ENCODE measurements around the gene SNRNP200.
"Not testable (repeated sequence)": the region's sequence is repeated elsewhere in the genome, so short reads cannot be mapped to it uniquely, and the experiment has no call there.

Gene SNRNP200

DNA sequence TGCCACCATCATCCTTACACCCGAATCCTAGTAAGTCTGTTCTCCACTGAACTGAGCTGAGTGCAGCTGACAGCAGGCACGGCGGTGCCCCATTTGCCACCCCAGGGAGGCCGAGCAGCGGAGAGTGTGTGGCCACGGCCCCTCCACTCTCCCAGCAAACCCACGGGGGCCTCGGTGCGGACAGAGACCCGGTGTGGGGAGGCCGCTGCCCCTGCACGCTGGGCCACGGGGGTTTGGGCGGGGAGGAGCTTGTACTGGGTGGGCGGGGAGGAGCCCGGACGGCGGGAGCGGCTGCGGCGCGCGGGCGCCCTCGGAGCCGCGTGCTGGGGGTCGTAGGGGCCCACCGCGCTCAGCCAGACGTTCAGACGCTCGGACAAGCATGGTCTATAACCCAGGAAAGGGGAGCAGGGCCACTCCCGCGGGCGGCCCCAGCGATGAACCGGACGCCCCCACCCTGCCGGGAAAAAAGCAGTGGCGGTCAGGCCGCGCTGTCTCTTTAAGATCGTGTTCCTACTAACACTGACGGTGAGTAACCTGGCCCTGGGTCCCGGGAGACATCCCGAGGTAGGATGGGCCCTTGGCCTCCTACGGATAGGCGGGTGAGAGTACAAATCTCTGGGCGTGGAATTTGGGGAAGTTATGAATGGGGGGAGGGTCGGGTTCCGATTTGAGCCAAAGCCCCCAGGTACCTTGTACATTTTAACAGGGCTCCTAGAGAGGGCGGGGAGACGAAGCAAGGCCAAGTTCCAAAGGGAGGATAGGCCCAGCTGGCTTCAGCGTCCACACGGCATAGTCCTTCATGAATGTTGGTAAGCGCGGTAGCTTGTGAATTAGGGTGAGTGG is 19.9 kb upstream of the SNRNP200 start, which contains the start of gene ITPRIPL1:
Gene ITPRIPL1 (plus strand): TSS at position 277 of the 843 bp plus-strand sequence. CDS start 523 bp downstream, at position 800.
- DNase-seq (ENCODE audit: low read depth in 2 of 2) = peak in 1 of 2 donors; percentile 48

DNA sequence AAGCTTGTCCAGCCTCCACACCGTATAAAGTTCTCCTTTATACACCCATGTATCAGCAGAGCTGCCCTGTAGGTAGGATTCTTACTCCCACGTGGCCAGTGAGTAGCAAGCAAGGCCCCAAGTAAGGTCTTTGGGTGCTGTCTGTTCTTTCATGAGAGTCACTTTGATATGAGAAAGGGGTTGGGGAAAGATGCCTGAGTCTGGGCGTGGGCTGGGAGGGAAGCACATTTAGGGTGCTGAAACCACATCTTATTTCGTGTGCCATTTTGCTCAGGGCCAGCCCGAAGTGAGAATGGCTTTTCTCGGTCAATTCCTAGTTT is 19.3 kb upstream of the SNRNP200 start:
- DNase-seq (ENCODE audit: low read depth in 2 of 2) = no peak

DNA sequence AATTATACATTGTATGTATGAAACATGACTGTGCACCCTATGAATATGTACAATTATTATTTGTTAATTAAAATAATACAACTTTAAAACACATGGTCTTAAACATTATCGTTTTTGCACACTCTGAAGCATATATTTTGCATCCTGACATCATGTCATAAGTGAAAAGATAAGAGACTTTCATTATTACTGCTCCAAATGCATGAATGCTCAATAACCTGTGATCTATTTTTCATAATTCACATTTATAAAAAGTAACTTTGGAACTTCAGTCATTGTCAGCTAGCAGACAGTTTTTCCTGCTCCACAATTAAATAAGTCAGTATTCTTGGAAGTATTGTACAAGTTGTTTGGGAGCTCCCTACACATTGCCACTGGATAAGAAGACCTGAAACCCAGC is 18.5 kb upstream of the SNRNP200 start:
- DNase-seq (ENCODE audit: low read depth in 2 of 2) = no peak

DNA sequence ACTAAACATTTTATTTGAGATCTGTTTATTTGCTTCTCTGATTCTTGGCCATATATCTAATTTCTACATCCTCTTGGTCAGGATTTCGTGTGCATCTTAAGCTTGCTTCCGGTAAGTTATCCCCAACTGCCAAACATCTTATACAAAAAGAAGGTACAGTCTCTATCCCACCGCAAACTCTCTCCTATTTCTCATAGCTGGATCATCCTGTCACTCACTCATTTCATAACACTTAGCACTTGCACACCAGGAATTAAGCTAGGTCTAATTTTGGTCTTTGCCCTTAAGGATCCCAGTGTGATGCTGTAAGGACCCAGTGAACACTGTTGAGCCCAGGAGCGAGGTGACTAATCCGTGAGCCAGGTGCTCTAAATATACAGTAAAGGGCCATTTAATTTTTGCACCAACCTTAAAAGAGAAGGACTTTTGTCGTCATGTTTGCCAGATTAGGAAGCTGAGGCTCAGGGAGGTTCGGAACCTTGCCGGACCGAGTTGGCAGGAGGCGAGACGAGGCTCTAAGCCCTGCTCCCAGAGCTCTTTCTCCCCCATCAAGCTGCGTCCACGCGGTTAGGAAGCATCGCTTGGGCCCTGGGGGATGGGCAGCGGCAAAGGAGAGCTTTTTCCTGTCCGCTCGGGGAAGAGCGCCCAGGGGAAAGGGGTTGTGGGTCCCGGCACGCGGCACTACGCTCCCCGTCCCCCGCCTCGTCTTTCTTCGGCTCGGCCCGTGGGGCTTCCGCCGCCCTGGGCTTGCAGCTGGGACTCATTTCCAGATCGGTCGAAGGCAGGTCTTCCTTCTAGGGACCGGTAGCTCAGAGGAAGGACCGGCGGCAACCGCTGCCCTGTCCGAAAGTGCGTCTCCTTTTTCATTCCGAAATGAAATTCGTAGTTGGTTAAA is 15.6 kb upstream of the SNRNP200 start:
- DNase-seq (ENCODE audit: low read depth in 2 of 2) = no peak

DNA sequence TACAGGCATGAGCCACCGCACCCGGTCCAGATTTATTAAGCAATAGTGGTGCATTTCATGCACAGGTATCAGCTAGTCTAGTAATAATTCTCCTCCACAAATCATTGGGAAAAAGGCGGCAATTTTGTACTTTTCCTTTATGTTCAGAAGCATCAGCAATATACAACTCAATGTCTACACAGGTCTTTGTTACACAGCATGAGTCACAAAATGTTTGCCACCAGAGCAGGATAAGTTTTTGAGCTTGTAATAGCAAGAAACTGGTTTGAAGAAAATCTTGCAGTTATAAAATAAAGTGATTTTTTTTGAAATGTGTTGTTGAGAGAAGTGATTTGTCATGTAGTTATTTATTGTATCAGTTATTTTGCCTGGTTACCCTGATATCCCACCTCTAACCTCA is 15.0 kb upstream of the SNRNP200 start:
- DNase-seq (ENCODE audit: low read depth in 2 of 2) = no peak

DNA sequence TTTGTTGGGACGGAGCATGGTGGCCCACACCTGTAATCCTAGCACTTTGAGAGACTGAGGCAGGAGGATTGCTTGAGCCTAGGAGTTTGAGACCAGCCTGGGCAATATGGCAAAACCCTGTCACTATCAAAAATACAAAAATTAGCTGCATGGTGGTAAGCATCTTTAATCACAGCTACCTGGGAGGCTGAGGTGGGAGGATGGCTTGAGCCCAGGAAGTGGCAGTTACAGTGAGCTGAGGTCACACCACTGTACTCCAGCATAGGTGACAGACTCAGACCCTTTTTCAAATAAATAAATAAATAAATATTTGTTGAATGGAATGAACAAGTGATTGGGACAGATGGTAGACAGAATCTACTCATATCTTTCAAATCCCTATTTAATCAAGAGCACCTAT is 14.1 kb upstream of the SNRNP200 start:
- DNase-seq (ENCODE audit: low read depth in 2 of 2) = no peak

DNA sequence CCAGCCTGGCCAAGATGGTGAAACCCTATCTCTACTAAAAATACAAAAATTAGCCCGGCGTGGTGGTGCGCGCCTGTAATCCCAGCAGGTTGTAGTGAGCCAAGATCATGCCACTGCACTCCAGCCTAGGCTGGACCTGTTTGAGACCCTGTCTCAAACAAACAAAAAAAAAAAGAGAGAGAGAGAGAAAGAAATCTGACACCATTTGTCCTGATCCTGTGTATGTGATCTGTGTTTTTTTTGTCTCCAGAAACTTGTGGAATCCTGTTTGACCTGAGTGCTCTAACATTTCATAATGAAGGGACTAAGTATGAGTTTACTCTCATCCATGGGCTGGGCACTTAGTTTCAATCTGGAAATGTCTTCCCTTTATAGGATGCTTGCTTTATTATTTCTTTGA is 13.4 kb upstream of the SNRNP200 start:
- DNase-seq (ENCODE audit: low read depth in 2 of 2) = no peak

DNA sequence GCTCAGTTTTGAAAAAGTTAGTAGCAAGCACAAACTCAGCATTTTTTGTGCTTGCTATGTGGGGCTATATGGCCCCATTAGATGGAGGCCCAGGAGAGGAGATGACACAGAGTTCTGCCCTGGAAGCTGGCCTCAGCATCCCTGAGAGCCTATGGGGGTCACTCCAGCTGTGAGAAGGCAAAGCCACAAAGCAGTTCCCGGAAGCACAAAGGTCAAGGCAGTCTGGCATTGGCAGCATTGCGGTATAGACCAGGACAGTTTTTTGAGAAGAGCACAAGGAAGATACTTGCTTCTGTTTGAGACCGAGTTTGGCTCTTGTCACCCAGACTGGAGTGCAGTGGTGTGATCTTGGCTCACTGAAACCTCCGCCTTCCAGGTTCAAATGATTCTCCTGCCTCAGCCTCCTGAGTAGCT is 12.2 kb upstream of the SNRNP200 start:
- DNase-seq (ENCODE audit: low read depth in 2 of 2) = no peak

DNA sequence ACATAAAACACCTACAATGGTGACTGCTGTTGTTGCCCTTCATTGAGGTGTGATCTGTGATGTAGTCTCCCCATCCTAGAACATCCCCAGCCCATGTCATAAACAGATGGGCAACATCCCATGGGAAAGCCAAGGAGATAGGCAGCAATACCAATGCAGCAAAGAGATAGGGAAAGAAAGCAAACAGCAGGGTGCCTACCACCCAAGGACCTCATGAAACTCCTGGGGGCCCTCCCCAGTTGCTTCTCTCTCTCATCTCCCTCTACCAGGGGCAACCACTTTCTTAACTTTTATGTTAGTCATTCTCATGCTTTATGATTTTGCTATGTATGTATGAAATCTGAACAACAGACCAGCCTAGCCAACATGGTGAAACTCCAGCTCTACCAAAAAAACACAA is 11.7 kb upstream of the SNRNP200 start:
- no peak for DNase-seq (ENCODE audit: low read depth in 2 of 2)

DNA sequence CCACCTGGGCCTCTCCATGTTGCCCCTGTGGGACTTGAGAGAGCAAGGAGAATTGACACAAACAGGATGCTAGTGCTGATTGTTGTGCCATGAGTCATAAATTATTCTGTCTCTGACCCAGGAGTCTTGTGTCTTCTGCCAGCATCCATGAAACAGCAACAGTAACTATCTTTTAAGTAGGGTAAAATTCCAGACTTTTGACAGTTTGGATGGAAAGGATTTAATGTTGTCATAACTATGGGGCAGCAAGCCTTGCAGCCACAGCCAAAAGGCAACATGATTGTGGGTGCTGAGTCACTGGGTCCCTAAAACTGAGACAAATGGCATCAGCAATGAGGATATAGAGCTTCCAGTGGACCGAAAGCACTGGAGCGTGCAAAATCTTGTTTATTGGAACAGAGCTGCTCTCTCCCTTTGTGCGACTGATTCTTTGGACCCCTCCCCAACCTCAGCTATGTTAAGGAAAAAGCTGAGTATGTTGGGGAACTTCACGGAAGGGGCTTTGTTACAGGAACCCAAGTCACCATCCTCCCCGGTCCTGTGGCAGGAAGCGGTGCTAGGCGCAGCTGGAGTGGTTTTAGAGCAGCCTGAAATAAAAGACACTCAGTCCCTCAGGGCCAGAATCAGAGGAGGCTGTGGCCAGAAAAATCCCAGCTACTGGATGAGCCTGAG is 10.2 kb upstream of the SNRNP200 start:
- no peak for DNase-seq (ENCODE audit: low read depth in 2 of 2)

DNA sequence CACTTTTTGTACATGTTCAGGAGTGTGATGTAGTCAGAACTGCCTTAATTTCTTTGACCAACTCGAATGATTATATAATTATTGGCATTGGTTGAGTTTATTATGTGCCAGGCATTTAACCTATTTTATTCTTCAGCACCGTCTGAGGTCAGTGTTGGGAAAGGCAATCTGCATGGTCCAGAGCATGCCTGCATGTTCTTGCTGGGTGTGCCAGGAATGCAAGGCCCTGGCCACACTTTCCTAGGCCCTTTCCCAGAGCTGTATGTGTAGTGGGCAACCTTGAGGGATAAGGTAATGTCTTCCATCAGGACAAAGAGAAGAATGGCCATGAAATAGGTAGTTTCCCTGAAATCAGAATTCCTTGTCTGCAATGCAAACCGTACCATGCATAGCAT is 9.7 kb upstream of the SNRNP200 start:
- no peak for DNase-seq (ENCODE audit: low read depth in 2 of 2)

DNA sequence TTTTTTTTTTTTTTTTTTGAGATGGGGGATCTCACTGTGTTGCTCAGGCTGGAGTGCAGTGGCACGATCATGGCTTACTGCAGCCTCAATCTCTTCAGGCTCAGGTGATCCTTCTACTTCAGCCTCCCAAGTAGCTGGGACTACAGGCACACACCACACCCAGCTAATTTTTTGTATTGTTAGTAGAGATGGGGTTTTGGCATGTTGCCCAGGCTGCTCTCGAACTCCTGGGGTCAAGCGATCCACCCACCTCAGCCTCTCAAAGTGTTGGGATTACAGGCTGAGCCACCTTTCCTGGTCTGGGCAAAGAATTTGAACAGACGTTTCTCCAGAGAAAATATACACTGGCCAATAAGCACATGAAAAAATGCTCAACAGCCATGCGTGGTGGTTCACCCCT is 2.9 kb upstream of the SNRNP200 start:
- DNase-seq (ENCODE audit: low read depth in 2 of 2) = no peak

DNA sequence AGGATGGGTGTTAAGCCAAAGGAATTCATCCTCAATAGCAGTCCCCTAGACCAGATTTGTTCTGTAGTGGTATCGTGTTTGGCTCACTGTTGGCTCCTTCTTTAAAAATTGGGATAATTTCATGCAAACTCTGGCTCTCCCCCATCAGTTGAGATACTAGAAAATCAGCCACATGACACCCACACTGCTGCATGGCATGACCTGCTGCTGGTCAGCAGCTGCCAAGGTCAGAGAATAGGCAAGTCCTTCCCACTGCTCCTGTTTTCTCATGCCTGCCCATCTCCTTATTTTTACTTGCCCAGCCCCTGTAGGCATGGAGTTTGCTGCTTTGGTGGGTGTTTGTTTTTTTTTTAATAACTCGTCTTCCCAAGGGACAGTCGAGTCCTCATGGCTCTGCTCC is 1.0 kb upstream of the SNRNP200 start:
- no peak for DNase-seq (ENCODE audit: low read depth in 2 of 2)

DNA sequence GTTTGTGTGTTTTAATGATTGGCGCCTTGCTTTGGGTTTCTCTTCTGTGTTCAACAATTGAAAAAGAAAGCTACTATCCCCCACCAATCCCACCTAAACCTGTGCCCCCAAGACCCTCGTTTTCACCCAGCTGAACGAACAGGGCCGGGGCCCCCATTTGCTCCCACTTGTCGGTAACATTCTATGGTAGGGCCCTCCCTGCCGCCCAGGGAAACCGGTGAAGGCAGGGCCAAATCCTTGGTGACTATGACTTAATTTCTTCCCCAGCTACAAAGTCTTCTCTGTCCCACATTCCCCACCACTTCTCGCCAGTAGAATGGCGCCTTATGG is 598 bp upstream of the SNRNP200 start:
- no peak for DNase-seq (ENCODE audit: low read depth in 2 of 2)

DNA sequence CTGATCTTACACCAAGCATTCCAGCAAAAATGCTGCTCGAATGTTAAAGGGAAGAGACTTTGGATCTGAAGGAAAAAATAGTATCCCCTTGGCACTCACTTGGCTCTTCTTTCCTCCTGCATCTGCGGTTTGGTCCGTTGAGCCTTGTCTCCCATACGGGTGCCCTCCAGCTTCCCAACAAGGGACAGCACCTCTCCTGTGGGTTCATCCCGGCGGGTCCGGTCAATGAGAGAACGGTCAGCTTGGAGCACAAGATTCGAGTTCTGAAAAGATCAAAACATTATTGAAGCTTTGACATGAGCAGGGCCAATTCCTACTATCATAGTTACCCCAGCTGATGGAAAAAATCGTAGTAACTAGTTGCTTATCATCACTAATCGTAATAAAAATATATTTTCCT is 740 bp downstream of the SNRNP200 start:
- no peak for DNase-seq (ENCODE audit: low read depth in 2 of 2)

DNA sequence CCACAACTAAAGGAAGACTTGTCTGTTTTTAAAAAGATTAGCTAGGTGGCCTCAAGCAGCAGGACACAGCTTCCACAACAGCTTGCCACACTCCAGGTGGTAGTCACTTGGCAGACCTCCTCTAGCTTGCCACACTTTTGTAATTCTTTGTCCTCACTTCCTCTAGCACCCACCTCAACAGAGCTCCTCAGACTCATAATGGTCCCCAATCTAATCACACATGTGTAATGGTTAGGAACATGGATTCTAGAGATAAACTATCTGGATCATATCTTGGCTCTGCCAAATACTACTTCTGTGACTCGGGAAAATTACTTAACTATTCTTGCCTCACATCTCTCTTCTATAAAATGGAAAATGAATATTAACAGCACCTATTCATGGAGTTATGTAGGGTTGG is 3.5 kb downstream of the SNRNP200 start:
- no peak for DNase-seq (ENCODE audit: low read depth in 2 of 2)

DNA sequence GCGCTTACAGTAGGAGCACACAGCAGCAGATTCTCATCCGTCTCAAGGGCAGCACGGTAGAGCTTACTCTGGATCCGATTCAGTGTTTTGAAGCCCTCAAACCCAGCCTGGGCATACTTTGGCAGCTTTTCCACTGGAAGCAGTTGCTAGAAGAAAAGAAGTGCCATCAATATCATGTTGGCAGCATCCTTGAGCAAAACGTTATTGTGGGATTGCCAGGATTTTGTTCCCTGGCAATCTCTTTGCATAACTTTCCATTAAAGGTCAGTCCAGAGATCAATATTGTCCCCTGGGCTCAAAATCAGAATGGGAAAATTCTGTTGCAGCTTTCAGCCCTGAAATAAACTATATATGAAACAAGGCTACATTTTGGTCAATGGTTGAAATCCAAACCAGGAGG is 8.4 kb downstream of the SNRNP200 start:
- no peak for DNase-seq (ENCODE audit: low read depth in 2 of 2)

DNA sequence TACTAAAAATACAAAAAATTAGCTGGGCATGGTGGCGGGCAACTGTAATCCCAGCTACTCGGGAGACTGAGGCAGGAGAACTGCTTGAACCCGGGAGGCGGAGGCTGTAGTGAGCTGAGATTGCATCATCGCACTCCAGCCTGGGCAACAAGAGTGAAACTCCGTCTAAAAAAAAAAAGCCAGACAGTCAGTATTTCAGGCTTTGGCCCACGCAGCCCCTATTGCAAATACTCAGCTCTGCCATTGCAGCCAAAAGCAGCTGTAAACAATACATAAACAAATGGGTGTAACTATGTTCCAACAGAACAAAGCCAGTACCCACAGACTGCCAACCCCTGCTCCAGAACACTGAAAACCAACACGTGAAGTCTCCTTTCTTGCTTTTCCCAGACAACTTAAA is 11.1 kb downstream of the SNRNP200 start:
- DNase-seq (ENCODE audit: low read depth in 2 of 2) = not testable (repeated sequence)

DNA sequence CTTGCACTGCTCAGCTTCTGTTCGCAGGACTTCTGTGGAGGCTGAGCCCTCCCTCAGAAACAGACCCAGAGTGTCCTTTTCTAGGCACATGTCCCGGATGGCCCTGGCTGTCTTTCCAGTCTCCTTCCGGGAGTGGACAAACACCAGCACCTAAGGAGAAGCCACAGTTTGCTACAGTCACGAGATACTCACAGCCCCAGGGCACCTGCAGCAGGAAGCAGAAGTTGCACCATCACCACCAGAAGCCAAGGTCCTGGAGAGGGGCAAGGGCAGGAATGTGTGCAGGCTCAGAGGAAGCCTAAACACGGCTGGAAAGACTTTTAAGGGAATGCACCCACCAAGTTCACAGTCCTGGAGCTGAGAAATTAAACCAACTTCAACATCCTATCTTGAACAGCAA is 13.6 kb downstream of the SNRNP200 start:
- no peak for DNase-seq (ENCODE audit: low read depth in 2 of 2)

DNA sequence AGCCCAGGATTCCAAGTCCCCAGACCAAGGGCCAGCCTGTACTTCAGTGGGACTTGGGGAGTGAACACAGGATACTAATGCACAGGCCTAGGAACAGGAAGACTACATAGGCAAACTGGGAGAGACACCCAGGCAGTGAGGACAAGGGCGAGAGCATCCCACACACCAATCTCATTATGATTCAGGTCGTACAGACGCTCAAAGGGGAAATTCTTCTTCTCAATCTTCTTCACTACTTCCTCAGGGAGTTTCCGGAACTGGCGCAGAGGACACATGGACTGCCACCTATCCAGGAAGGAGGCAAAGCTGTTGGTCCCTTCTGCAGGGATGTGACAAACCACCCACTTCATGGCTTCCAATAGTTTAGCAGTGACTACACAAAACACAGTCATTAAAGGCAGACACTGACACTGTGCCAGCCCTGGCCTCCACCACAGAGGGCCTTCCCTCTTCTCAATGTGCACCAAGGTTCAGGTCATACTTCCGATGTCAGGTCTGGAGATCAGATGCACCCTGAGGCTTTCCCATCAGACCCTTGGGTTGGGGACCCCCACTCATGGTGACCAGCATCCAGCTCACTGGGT is 18.0 kb downstream of the SNRNP200 start:
- no peak for DNase-seq (ENCODE audit: low read depth in 2 of 2)

DNA sequence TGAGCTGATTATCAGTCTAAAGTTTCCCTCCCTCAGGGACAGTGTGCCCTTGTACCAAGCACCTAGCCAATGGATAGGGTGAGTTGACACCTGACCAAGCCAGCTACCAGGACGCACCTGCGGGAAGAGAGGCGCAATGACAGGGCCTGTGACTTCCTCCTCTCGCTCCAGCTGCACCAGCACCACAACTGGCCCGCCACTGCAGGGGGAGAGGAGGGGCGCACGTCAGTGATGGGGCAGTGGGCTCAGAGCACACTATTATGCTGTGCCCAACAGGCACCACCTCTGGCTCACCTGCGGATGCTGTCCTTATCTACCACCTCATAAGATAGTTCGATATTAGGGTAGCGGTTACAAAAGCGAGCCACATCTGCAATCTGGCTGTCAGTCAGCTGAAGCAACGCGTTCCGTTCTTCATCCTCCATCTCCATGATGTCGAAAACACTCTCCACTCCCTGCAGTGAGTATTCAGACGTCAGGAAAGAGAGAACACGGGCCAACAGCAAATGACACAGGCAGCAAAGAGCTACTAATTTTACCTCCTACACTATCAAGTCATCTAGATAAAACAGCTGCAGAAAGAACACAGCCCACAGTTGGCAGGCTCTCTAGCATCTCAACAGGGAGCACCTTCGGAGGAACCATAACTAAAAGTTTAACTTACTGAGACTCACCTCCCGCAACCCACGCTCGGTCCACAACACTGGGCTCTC is 28.4 kb downstream of the SNRNP200 start:
- no peak for DNase-seq (ENCODE audit: low read depth in 2 of 2)

Measured in stimulated activated CD4-positive, alpha-beta T cell treated with anti-CD3 and anti-CD28 coated beads, Interleukin-4, amount 100 ng/mL, for 48 hours (primary cell).